ENCODE data around the gene GNA12. TPM values are rescaled to one million over a fixed set of nuclear protein-coding genes. Genes with fewer than 3 reads are reported as not detected.

Gene GNA12
- total RNA-seq, 2 experiments from 2014 or later: 14.1 to 15.0 TPM

- peaks cover 1% of the 10 kb centered on the region for H3K9me3 Mint-ChIP-seq
- H3K27me3 Mint-ChIP-seq (ENCODE audit: low read depth): no peaks in the 10 kb centered on the region
- CTCF ChIA-PET: no interaction called here
- no peak for DNase-seq
- H3K27ac Mint-ChIP-seq: no peak overlapping the region
- no peak overlapping the region for H3K4me3 Mint-ChIP-seq
- intact Hi-C loops (cut with micrococcal nuclease): no loop called here
- peaks cover 17% of the 10 kb centered on the region for H3K4me1 Mint-ChIP-seq (ENCODE audit: low read depth)
- no peaks in the 10 kb centered on the region for H3K36me3 Mint-ChIP-seq (ENCODE audit: low read depth)
Measured at GRCh38 chr7:2849941-2850766, 6.0 kb upstream of the GNA12 start.

- Mint-ChIP-seq H3K9me3 (peaks cover 1% of the 10 kb centered on the region), H3K4me3 (peak overlapping the region; percentile 79), H3K27me3 (ENCODE audit: low read depth) (no peaks in the 10 kb centered on the region), H3K4me1 (ENCODE audit: low read depth) (peaks cover 33% of the 10 kb centered on the region), H3K36me3 (ENCODE audit: low read depth) (peaks cover 3% of the 10 kb centered on the region), H3K27ac (no peak overlapping the region)
- DNase-seq: no peak
- CTCF ChIA-PET: interaction anchor here (1.5 kb wide), 1 partner anchor 20 kb away, joined by 7 read pairs; no protein-coding TSS in a partner anchor
- intact Hi-C loops (cut with micrococcal nuclease): loop anchor here (2.0 kb wide), 5 partner anchors 18 to 214 kb away; partner anchors contain the start of gene TTYH3
Measured at GRCh38 chr7:2845034-2845592, 1.0 kb upstream of the GNA12 start.

GRCh38 chr7:2843711-2844152 is 376 bp downstream of the GNA12 start:
- Mint-ChIP-seq H3K9me3 (no peaks in the 10 kb centered on the region), H3K36me3 (ENCODE audit: low read depth) (peaks cover 6% of the 10 kb centered on the region), H3K4me1 (ENCODE audit: low read depth) (peaks cover 36% of the 10 kb centered on the region), H3K4me3 (peak overlapping the region; percentile 70), H3K27ac (no peak overlapping the region), H3K27me3 (ENCODE audit: low read depth) (no peaks in the 10 kb centered on the region)
- CTCF ChIA-PET: interaction anchor here (0.6 to 0.7 kb wide), 2 partner anchors 123 to 134 kb away, joined by 3 read pairs; no protein-coding TSS in a partner anchor
- intact Hi-C loops (cut with micrococcal nuclease): loop anchor here (2.0 to 5.0 kb wide), 7 partner anchors 19 to 321 kb away; partner anchors contain the start of gene TTYH3
- peak; percentile 51 for DNase-seq

- DNase-seq: no peak
- peaks cover 37% of the 10 kb centered on the region for H3K4me1 Mint-ChIP-seq (ENCODE audit: low read depth)
Measured at GRCh38 chr7:2843191-2843685, 870 bp downstream of the GNA12 start.

GRCh38 chr7:2841907-2842306 is 2.2 kb downstream of the GNA12 start:
- intact Hi-C loops (cut with micrococcal nuclease): loop anchor here (5.0 kb wide), 2 partner anchors 170 to 320 kb away; no protein-coding TSS in a partner anchor
- H3K4me1 Mint-ChIP-seq (ENCODE audit: low read depth): peaks cover 47% of the 10 kb centered on the region
- H3K36me3 Mint-ChIP-seq (ENCODE audit: low read depth): peaks cover 8% of the 10 kb centered on the region
- no peaks in the 10 kb centered on the region for H3K9me3 Mint-ChIP-seq
- DNase-seq: no peak
- no peak overlapping the region for H3K27ac Mint-ChIP-seq
- no peak overlapping the region for H3K4me3 Mint-ChIP-seq
- no peaks in the 10 kb centered on the region for H3K27me3 Mint-ChIP-seq (ENCODE audit: low read depth)
- CTCF ChIA-PET: no interaction called here

More at GRCh38 chr7:2843191-2843685, 870 bp downstream of the GNA12 start:
- H3K27ac Mint-ChIP-seq: no peak overlapping the region
- intact Hi-C loops (cut with micrococcal nuclease): loop anchor here (5.0 kb wide), 2 partner anchors 171 to 321 kb away; no protein-coding TSS in a partner anchor
- no peaks in the 10 kb centered on the region for H3K27me3 Mint-ChIP-seq (ENCODE audit: low read depth)
- H3K4me3 Mint-ChIP-seq: peak overlapping the region; percentile 75
- CTCF ChIA-PET: interaction anchor here (0.6 to 0.7 kb wide), 3 partner anchors 122 to 153 kb away, joined by 3 read pairs; no protein-coding TSS in a partner anchor
- peaks cover 6% of the 10 kb centered on the region for H3K36me3 Mint-ChIP-seq (ENCODE audit: low read depth)
- no peaks in the 10 kb centered on the region for H3K9me3 Mint-ChIP-seq

- intact Hi-C loops (cut with micrococcal nuclease): loop anchor here (5.0 kb wide), 2 partner anchors 168 to 318 kb away; no protein-coding TSS in a partner anchor
- no peaks in the 10 kb centered on the region for H3K27me3 Mint-ChIP-seq (ENCODE audit: low read depth)
- H3K4me3 Mint-ChIP-seq: no peak overlapping the region
- CTCF ChIA-PET: interaction anchor here (0.6 to 0.7 kb wide), 2 partner anchors 9 to 129 kb away, joined by 3 read pairs; no protein-coding TSS in a partner anchor
- H3K36me3 Mint-ChIP-seq (ENCODE audit: low read depth): peaks cover 11% of the 10 kb centered on the region
- no peak for DNase-seq
- no peak overlapping the region for H3K27ac Mint-ChIP-seq
- no peaks in the 10 kb centered on the region for H3K9me3 Mint-ChIP-seq
- H3K4me1 Mint-ChIP-seq (ENCODE audit: low read depth): peaks cover 47% of the 10 kb centered on the region
Measured at GRCh38 chr7:2840458-2840857, 3.6 kb downstream of the GNA12 start.

GRCh38 chr7:2838873-2839578 is 5.1 kb downstream of the GNA12 start:
- Mint-ChIP-seq H3K4me1 (ENCODE audit: low read depth) (peaks cover 41% of the 10 kb centered on the region), H3K36me3 (ENCODE audit: low read depth) (peaks cover 14% of the 10 kb centered on the region), H3K4me3 (no peak overlapping the region), H3K27ac (no peak overlapping the region), H3K27me3 (ENCODE audit: low read depth) (no peaks in the 10 kb centered on the region), H3K9me3 (no peaks in the 10 kb centered on the region)
- CTCF ChIA-PET: no interaction called here
- DNase-seq: no peak
- intact Hi-C loops (cut with micrococcal nuclease): no loop called here

GRCh38 chr7:2838451-2838850 is 5.7 kb downstream of the GNA12 start:
- Mint-ChIP-seq H3K27me3 (ENCODE audit: low read depth) (no peaks in the 10 kb centered on the region), H3K9me3 (no peaks in the 10 kb centered on the region), H3K36me3 (ENCODE audit: low read depth) (peaks cover 14% of the 10 kb centered on the region), H3K4me1 (ENCODE audit: low read depth) (peaks cover 41% of the 10 kb centered on the region), H3K4me3 (no peak overlapping the region), H3K27ac (no peak overlapping the region)
- intact Hi-C loops (cut with micrococcal nuclease): no loop called here
- DNase-seq: no peak
- CTCF ChIA-PET: no interaction called here

- H3K4me1 Mint-ChIP-seq (ENCODE audit: low read depth): peaks cover 32% of the 10 kb centered on the region
- no peaks in the 10 kb centered on the region for H3K27me3 Mint-ChIP-seq (ENCODE audit: low read depth)
- H3K4me3 Mint-ChIP-seq: no peak overlapping the region
- H3K9me3 Mint-ChIP-seq: no peaks in the 10 kb centered on the region
- H3K36me3 Mint-ChIP-seq (ENCODE audit: low read depth): peaks cover 14% of the 10 kb centered on the region
- intact Hi-C loops (cut with micrococcal nuclease): no loop called here
- CTCF ChIA-PET: interaction anchor here (0.6 kb wide), 1 partner anchor 1054 kb away, joined by 3 read pairs; no protein-coding TSS in a partner anchor
- DNase-seq: no peak
- H3K27ac Mint-ChIP-seq: no peak overlapping the region
Measured at GRCh38 chr7:2837496-2837895, 6.6 kb downstream of the GNA12 start.

GRCh38 chr7:2834748-2835441 is 9.2 kb downstream of the GNA12 start:
- no peak overlapping the region for H3K4me3 Mint-ChIP-seq
- H3K27me3 Mint-ChIP-seq (ENCODE audit: low read depth): no peaks in the 10 kb centered on the region
- intact Hi-C loops (cut with micrococcal nuclease): no loop called here
- no peak overlapping the region for H3K27ac Mint-ChIP-seq
- H3K9me3 Mint-ChIP-seq: no peaks in the 10 kb centered on the region
- CTCF ChIA-PET: no interaction called here
- no peak for DNase-seq
- H3K36me3 Mint-ChIP-seq (ENCODE audit: low read depth): peaks cover 11% of the 10 kb centered on the region
- H3K4me1 Mint-ChIP-seq (ENCODE audit: low read depth): peaks cover 18% of the 10 kb centered on the region

GRCh38 chr7:2833083-2833910 is 10.8 kb downstream of the GNA12 start:
- DNase-seq: no peak

More at GRCh38 chr7:2833083-2833910, 10.8 kb downstream of the GNA12 start:
- intact Hi-C loops (cut with micrococcal nuclease): no loop called here
- Mint-ChIP-seq H3K36me3 (ENCODE audit: low read depth) (peaks cover 8% of the 10 kb centered on the region), H3K27ac (no peak overlapping the region), H3K4me3 (no peak overlapping the region), H3K4me1 (ENCODE audit: low read depth) (peaks cover 15% of the 10 kb centered on the region), H3K9me3 (no peaks in the 10 kb centered on the region), H3K27me3 (ENCODE audit: low read depth) (no peaks in the 10 kb centered on the region)
- CTCF ChIA-PET: no interaction called here

All from activated naive CD4-positive, alpha-beta T cell treated with anti-CD3 and anti-CD28 coated beads for 36 hours (primary cell).